ENCODE data around the gene SAMD13. TPM values are rescaled to one million over a fixed set of nuclear protein-coding genes. Genes with fewer than 3 reads are reported as not detected.

The SAMD13 gene
- total RNA-seq, 1 donor from 2014 or later: 1.0 TPM

- DNase-seq (ENCODE audit: low read depth in 2 of 2): no peak
Observed at GRCh38 chr1:84344286-84344685, 42.8 kb downstream of the SAMD13 start.

- no peak for DNase-seq (ENCODE audit: low read depth in 2 of 2)
Observed at GRCh38 chr1:84345220-84345619, 43.7 kb downstream of the SAMD13 start.

GRCh38 chr1:84347271-84347931, 45.9 kb downstream of the SAMD13 start:
- DNase-seq (ENCODE audit: low read depth in 2 of 2): no peak

- no peak for DNase-seq (ENCODE audit: low read depth in 2 of 2)
Observed at GRCh38 chr1:84347932-84348555, 46.5 kb downstream of the SAMD13 start.

- DNase-seq (ENCODE audit: low read depth in 2 of 2): no peak
Observed at GRCh38 chr1:84348759-84349158, 47.3 kb downstream of the SAMD13 start.

- no peak for DNase-seq (ENCODE audit: low read depth in 2 of 2)
Observed at GRCh38 chr1:84350104-84350503, 48.6 kb downstream of the SAMD13 start.

- no peak for DNase-seq (ENCODE audit: low read depth in 2 of 2)
Observed at GRCh38 chr1:84350550-84350949, 49.0 kb downstream of the SAMD13 start.

GRCh38 chr1:84352298-84353106, 51.0 kb downstream of the SAMD13 start:
- DNase-seq (ENCODE audit: low read depth in 2 of 2): no peak

GRCh38 chr1:84353695-84354094, 52.2 kb downstream of the SAMD13 start:
- DNase-seq (ENCODE audit: low read depth in 2 of 2): no peak

GRCh38 chr1:84355556-84355955, 54.0 kb downstream of the SAMD13 start:
- no peak for DNase-seq (ENCODE audit: low read depth in 2 of 2)

GRCh38 chr1:84356881-84357280, 55.4 kb downstream of the SAMD13 start:
- DNase-seq (ENCODE audit: low read depth in 2 of 2): no peak

- DNase-seq (ENCODE audit: low read depth in 2 of 2): no peak
Observed at GRCh38 chr1:84358695-84359094, 57.2 kb downstream of the SAMD13 start.

GRCh38 chr1:84360316-84360715, 58.8 kb downstream of the SAMD13 start:
- no peak for DNase-seq (ENCODE audit: low read depth in 2 of 2)

GRCh38 chr1:84361796-84362195, 60.3 kb downstream of the SAMD13 start:
- DNase-seq (ENCODE audit: low read depth in 2 of 2): no peak

GRCh38 chr1:84363019-84363418, 61.5 kb downstream of the SAMD13 start:
- DNase-seq (ENCODE audit: low read depth in 2 of 2): no peak

- DNase-seq (ENCODE audit: low read depth in 2 of 2): no peak
Observed at GRCh38 chr1:84363622-84364021, 62.1 kb downstream of the SAMD13 start.

GRCh38 chr1:84365225-84366221, 64.0 kb downstream of the SAMD13 start:
- peak; percentile 25 to 94 for DNase-seq (ENCODE audit: low read depth in 2 of 2)

- DNase-seq (ENCODE audit: low read depth in 2 of 2): no peak
Observed at GRCh38 chr1:84366786-84367185, 65.3 kb downstream of the SAMD13 start.

- no peak for DNase-seq (ENCODE audit: low read depth in 2 of 2)
Observed at GRCh38 chr1:84367219-84367618, 65.7 kb downstream of the SAMD13 start.

- no peak for DNase-seq (ENCODE audit: low read depth in 2 of 2)
Observed at GRCh38 chr1:84368441-84368840, 66.9 kb downstream of the SAMD13 start.

- no peak for DNase-seq (ENCODE audit: low read depth in 2 of 2)
Observed at GRCh38 chr1:84370266-84370665, 68.8 kb downstream of the SAMD13 start.
